Measurements from ENCODE around the gene CCR9. TPM values are rescaled to one million over a fixed set of nuclear protein-coding genes. Genes with fewer than 3 reads are reported as not detected.

CCR9 gene
- total RNA-seq, 1 experiment from 2014 or later, result not detected

GRCh38 chr3:45906681-45907407, 20.5 kb downstream of the CCR9 start:
- Histone ChIP-seq H3K9me2 (replicated peaks; ENCODE audit: insufficient read depth, low read length) (no peaks in the 10 kb centered on the region), H3K9ac (ENCODE audit: low read length) (no peak overlapping the region), H2AFZ (ENCODE audit: low read length) (no peak overlapping the region), H3K27me3 (ENCODE audit: low read length) (no peaks in the 10 kb centered on the region), H4K20me1 (ENCODE audit: insufficient read depth, low read depth, low read length) (no peaks in the 10 kb centered on the region), H3K36me3 (ENCODE audit: insufficient read depth, low read length) (no peaks in the 10 kb centered on the region), H3K79me2 (ENCODE audit: low read length) (no peaks in the 10 kb centered on the region), H3K4me1 (ENCODE audit: low read length) (no peaks in the 10 kb centered on the region), H3K4me3 (ENCODE audit: low read length) (no peak overlapping the region), H3K9me3 (ENCODE audit: low read length) (no peaks in the 10 kb centered on the region), H3K27ac (ENCODE audit: low read length) (no peak overlapping the region), H3K4me2 (ENCODE audit: low read depth, low read length, poor library complexity, severe bottlenecking) (no peak overlapping the region)
- peak; percentile 56 for DNase-seq

- Histone ChIP-seq H4K20me1 (ENCODE audit: insufficient read depth, low read depth, low read length) (no peaks in the 10 kb centered on the region), H3K9ac (ENCODE audit: low read length) (no peak overlapping the region), H3K79me2 (ENCODE audit: low read length) (no peaks in the 10 kb centered on the region), H3K4me2 (ENCODE audit: low read depth, low read length, poor library complexity, severe bottlenecking) (no peak overlapping the region), H3K4me3 (ENCODE audit: low read length) (no peak overlapping the region), H3K9me2 (replicated peaks; ENCODE audit: insufficient read depth, low read length) (no peaks in the 10 kb centered on the region), H3K36me3 (ENCODE audit: insufficient read depth, low read length) (no peaks in the 10 kb centered on the region), H3K27me3 (ENCODE audit: low read length) (no peaks in the 10 kb centered on the region), H2AFZ (ENCODE audit: low read length) (no peak overlapping the region), H3K4me1 (ENCODE audit: low read length) (no peaks in the 10 kb centered on the region), H3K27ac (ENCODE audit: low read length) (no peak overlapping the region), H3K9me3 (ENCODE audit: low read length) (no peaks in the 10 kb centered on the region)
- no peak for DNase-seq
These were observed 21.7 kb downstream of the CCR9 start for GRCh38 chr3:45907769-45908705.

- no peaks in the 10 kb centered on the region for H3K36me3 ChIP-seq (ENCODE audit: insufficient read depth, low read length)
- no peak overlapping the region for H3K4me3 ChIP-seq (ENCODE audit: low read length)
- H3K27ac ChIP-seq (ENCODE audit: low read length), result no peak overlapping the region
- H3K79me2 ChIP-seq (ENCODE audit: low read length), result no peaks in the 10 kb centered on the region
- no peaks in the 10 kb centered on the region for H4K20me1 ChIP-seq (ENCODE audit: insufficient read depth, low read depth, low read length)
- no peaks in the 10 kb centered on the region for H3K4me1 ChIP-seq (ENCODE audit: low read length)
- H3K9ac ChIP-seq (ENCODE audit: low read length), result no peak overlapping the region
- H3K9me3 ChIP-seq (ENCODE audit: low read length), result no peaks in the 10 kb centered on the region
- no peaks in the 10 kb centered on the region for H3K9me2 ChIP-seq (replicated peaks; ENCODE audit: insufficient read depth, low read length)
- DNase-seq, result no peak
- H3K27me3 ChIP-seq (ENCODE audit: low read length), result no peaks in the 10 kb centered on the region
- no peak overlapping the region for H2AFZ ChIP-seq (ENCODE audit: low read length)
- no peak overlapping the region for H3K4me2 ChIP-seq (ENCODE audit: low read depth, low read length, poor library complexity, severe bottlenecking)
These were observed 22.4 kb downstream of the CCR9 start for GRCh38 chr3:45908761-45909160.

GRCh38 chr3:45909542-45909941, 23.2 kb downstream of the CCR9 start:
- H3K27me3 ChIP-seq (ENCODE audit: low read length), result no peaks in the 10 kb centered on the region
- no peak overlapping the region for H2AFZ ChIP-seq (ENCODE audit: low read length)
- H3K36me3 ChIP-seq (ENCODE audit: insufficient read depth, low read length), result no peaks in the 10 kb centered on the region
- H4K20me1 ChIP-seq (ENCODE audit: insufficient read depth, low read depth, low read length), result no peaks in the 10 kb centered on the region
- no peak overlapping the region for H3K27ac ChIP-seq (ENCODE audit: low read length)
- no peaks in the 10 kb centered on the region for H3K4me1 ChIP-seq (ENCODE audit: low read length)
- no peak overlapping the region for H3K4me2 ChIP-seq (ENCODE audit: low read depth, low read length, poor library complexity, severe bottlenecking)
- no peaks in the 10 kb centered on the region for H3K79me2 ChIP-seq (ENCODE audit: low read length)
- H3K9me2 ChIP-seq (replicated peaks; ENCODE audit: insufficient read depth, low read length), result no peaks in the 10 kb centered on the region
- H3K4me3 ChIP-seq (ENCODE audit: low read length), result no peak overlapping the region
- no peaks in the 10 kb centered on the region for H3K9me3 ChIP-seq (ENCODE audit: low read length)
- no peak for DNase-seq
- no peak overlapping the region for H3K9ac ChIP-seq (ENCODE audit: low read length)

GRCh38 chr3:45910892-45911291, 24.5 kb downstream of the CCR9 start:
- H3K4me3 ChIP-seq (ENCODE audit: low read length), result no peak overlapping the region
- no peaks in the 10 kb centered on the region for H3K36me3 ChIP-seq (ENCODE audit: insufficient read depth, low read length)
- no peaks in the 10 kb centered on the region for H3K27me3 ChIP-seq (ENCODE audit: low read length)
- no peak overlapping the region for H2AFZ ChIP-seq (ENCODE audit: low read length)
- no peaks in the 10 kb centered on the region for H3K9me2 ChIP-seq (replicated peaks; ENCODE audit: insufficient read depth, low read length)
- H3K4me2 ChIP-seq (ENCODE audit: low read depth, low read length, poor library complexity, severe bottlenecking), result no peak overlapping the region
- no peaks in the 10 kb centered on the region for H4K20me1 ChIP-seq (ENCODE audit: insufficient read depth, low read depth, low read length)
- no peaks in the 10 kb centered on the region for H3K4me1 ChIP-seq (ENCODE audit: low read length)
- H3K9ac ChIP-seq (ENCODE audit: low read length), result no peak overlapping the region
- H3K27ac ChIP-seq (ENCODE audit: low read length), result no peak overlapping the region
- DNase-seq, result no peak
- no peaks in the 10 kb centered on the region for H3K79me2 ChIP-seq (ENCODE audit: low read length)
- no peaks in the 10 kb centered on the region for H3K9me3 ChIP-seq (ENCODE audit: low read length)

- no peak overlapping the region for H3K4me2 ChIP-seq (ENCODE audit: low read depth, low read length, poor library complexity, severe bottlenecking)
- no peak overlapping the region for H3K4me3 ChIP-seq (ENCODE audit: low read length)
- H2AFZ ChIP-seq (ENCODE audit: low read length), result no peak overlapping the region
- H3K4me1 ChIP-seq (ENCODE audit: low read length), result no peaks in the 10 kb centered on the region
- no peaks in the 10 kb centered on the region for H3K79me2 ChIP-seq (ENCODE audit: low read length)
- no peaks in the 10 kb centered on the region for H4K20me1 ChIP-seq (ENCODE audit: insufficient read depth, low read depth, low read length)
- H3K9me2 ChIP-seq (replicated peaks; ENCODE audit: insufficient read depth, low read length), result no peaks in the 10 kb centered on the region
- H3K27me3 ChIP-seq (ENCODE audit: low read length), result no peaks in the 10 kb centered on the region
- no peak for DNase-seq
- H3K36me3 ChIP-seq (ENCODE audit: insufficient read depth, low read length), result no peaks in the 10 kb centered on the region
- no peak overlapping the region for H3K27ac ChIP-seq (ENCODE audit: low read length)
- no peaks in the 10 kb centered on the region for H3K9me3 ChIP-seq (ENCODE audit: low read length)
- no peak overlapping the region for H3K9ac ChIP-seq (ENCODE audit: low read length)
These were observed 25.3 kb downstream of the CCR9 start for GRCh38 chr3:45911511-45912226.

GRCh38 chr3:45912435-45912834, 26.1 kb downstream of the CCR9 start:
- no peaks in the 10 kb centered on the region for H3K4me1 ChIP-seq (ENCODE audit: low read length)
- H3K4me2 ChIP-seq (ENCODE audit: low read depth, low read length, poor library complexity, severe bottlenecking), result no peak overlapping the region
- no peak overlapping the region for H3K9ac ChIP-seq (ENCODE audit: low read length)
- no peaks in the 10 kb centered on the region for H4K20me1 ChIP-seq (ENCODE audit: insufficient read depth, low read depth, low read length)
- no peak overlapping the region for H2AFZ ChIP-seq (ENCODE audit: low read length)
- no peaks in the 10 kb centered on the region for H3K9me2 ChIP-seq (replicated peaks; ENCODE audit: insufficient read depth, low read length)
- H3K79me2 ChIP-seq (ENCODE audit: low read length), result no peaks in the 10 kb centered on the region
- H3K36me3 ChIP-seq (ENCODE audit: insufficient read depth, low read length), result no peaks in the 10 kb centered on the region
- H3K4me3 ChIP-seq (ENCODE audit: low read length), result no peak overlapping the region
- no peak for DNase-seq
- H3K27ac ChIP-seq (ENCODE audit: low read length), result no peak overlapping the region
- H3K27me3 ChIP-seq (ENCODE audit: low read length), result no peaks in the 10 kb centered on the region
- no peaks in the 10 kb centered on the region for H3K9me3 ChIP-seq (ENCODE audit: low read length)
